Measurements from ENCODE around the gene ZNF778.
"Not testable (repeated sequence)": the region's sequence is repeated elsewhere in the genome, so short reads cannot be mapped to it uniquely, and the experiment has no call there.

The ZNF778 gene

GRCh38 chr16:89257281-89257731 is 39.8 kb downstream of the ZNF778 start:
- DNase-seq (ENCODE audit: low spot score) = no peak

DNA sequence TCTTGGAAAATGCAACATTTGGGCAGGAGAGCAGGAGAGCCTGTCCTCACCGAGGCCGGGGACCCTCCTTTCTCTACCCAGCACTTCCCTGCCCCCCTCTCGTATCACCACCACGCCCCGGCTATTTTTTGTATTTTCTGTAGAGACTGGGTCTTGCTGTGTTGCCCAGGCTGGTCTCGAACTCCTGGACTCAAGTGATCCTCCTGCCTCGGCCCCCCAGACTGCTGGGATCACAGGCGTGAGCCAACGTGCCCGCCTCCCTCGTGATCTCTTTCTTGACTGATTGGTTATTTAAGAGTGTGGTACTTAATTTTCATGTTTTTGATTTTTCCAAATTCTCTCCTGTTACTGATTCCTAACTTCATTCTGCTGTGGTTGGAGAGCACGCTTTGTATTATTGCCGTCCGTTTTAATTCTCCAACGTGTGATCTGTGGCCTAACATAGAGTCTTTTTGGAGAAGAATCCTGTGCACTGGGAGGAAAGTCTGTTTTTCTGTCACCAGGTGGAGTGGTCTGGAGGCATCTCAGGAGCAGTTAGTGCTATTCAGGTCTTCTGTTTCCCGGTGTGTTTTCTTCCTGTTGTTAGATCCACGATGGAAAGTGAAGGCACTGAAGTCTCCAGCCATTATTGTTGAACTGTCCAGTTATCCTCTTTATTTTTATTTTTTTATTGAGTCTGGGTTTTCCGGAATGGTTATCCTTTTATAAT is 40.4 kb downstream of the ZNF778 start:
- no peak for DNase-seq (ENCODE audit: low spot score)

GRCh38 chr16:89259901-89260300 is 42.4 kb downstream of the ZNF778 start:
- DNase-seq (ENCODE audit: low spot score) = not testable (repeated sequence)

DNA sequence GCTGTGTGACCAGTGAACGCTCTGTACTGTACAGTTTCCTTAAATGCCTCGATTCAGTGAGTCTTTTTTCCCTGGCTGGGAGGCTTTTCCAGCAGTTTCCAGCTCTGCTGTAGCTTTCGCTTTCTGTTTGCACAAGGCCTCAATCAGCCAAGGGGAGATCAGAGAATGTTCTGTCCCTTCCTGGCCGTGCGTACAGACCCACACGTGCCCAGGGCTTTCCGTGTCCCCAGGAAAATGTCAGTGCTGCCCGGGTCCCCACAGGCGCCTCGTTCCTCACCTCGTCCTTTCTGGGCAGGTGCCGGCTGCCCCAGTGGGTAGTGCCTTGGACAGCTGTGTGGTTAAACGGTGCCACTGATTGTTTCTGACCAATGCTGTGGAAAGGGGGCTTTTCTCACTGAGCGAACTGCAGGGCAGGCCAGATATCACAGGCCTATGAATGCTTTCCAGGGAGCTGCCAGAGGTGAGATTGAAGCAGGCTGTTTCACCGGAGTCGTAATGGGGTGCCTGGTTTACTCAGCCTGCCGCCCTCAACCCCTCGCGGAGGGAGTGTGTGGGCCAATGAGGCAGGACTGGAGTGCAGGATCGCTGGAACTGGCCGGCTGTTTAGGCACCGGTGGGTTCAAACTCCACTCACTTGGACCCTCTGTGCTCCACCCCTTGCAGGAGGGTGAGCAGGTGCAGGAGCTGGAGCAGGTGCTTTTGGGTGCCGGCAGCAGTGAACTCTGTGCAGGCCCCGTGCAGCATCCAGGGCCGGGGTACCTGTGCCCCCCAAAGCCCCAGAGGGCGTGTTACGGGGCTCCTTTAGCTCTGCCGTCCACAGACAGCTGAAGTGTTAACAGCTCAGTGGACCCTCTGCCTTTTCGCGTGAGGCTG is 44.4 kb downstream of the ZNF778 start:
- DNase-seq (ENCODE audit: low spot score) = no peak

GRCh38 chr16:89264800-89265550 is 47.5 kb downstream of the ZNF778 start:
- no peak for DNase-seq (ENCODE audit: low spot score)

GRCh38 chr16:89265647-89266046 is 48.1 kb downstream of the ZNF778 start:
- DNase-seq (ENCODE audit: low spot score) = no peak

- DNase-seq (ENCODE audit: low spot score) = no peak
These were observed 49.1 kb downstream of the ZNF778 start for GRCh38 chr16:89266521-89267134.

GRCh38 chr16:89267746-89268145 is 50.2 kb downstream of the ZNF778 start:
- not testable (repeated sequence) for DNase-seq (ENCODE audit: low spot score)

DNA sequence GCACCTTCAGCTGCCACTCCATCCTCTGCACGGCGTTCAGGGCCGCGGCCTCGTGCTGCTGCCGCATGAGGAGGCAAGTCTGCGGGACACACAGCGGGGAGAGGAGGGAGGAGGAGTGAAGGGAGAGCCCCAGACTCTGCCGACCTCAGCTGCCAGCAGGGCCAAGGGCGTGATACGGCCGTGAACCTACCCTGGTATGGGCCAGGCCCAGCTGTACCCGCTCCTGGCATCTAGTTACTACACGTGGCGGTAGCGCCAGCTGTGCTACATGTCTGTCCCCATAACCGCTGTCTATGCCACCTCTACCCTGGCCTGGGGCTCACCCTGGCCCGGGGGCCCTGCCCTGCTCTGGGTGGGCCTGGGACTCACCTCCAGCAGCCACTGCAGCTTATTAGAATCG is 51.1 kb downstream of the ZNF778 start:
- no peak for DNase-seq (ENCODE audit: low spot score)

GRCh38 chr16:89268987-89269735 is 51.7 kb downstream of the ZNF778 start:
- no peak for DNase-seq (ENCODE audit: low spot score)

GRCh38 chr16:89269805-89270665 is 52.5 kb downstream of the ZNF778 start:
- no peak for DNase-seq (ENCODE audit: low spot score)

- no peak for DNase-seq (ENCODE audit: low spot score)
These were observed 53.3 kb downstream of the ZNF778 start for GRCh38 chr16:89270666-89271345.

DNA sequence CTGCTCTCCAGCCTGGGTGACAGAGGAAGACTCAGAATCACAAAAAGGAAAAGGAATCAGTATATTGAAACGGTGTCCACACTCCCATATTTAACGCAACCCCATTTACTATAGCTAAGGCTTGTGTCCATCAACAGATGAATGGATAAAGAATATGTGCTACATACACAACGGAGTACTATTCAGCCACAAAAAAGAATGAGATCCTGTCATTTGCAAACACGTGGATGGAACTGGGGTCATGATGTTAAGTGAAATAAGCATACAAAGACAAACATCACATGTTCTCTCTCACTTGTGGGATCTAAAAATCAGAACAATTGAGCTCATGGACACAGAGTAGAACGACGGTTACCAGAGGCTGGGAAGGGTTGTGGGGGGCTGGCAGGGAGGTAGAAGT is 55.1 kb downstream of the ZNF778 start:
- DNase-seq (ENCODE audit: low spot score) = no peak

GRCh38 chr16:89273741-89274472 is 56.4 kb downstream of the ZNF778 start:
- no peak for DNase-seq (ENCODE audit: low spot score)

DNA sequence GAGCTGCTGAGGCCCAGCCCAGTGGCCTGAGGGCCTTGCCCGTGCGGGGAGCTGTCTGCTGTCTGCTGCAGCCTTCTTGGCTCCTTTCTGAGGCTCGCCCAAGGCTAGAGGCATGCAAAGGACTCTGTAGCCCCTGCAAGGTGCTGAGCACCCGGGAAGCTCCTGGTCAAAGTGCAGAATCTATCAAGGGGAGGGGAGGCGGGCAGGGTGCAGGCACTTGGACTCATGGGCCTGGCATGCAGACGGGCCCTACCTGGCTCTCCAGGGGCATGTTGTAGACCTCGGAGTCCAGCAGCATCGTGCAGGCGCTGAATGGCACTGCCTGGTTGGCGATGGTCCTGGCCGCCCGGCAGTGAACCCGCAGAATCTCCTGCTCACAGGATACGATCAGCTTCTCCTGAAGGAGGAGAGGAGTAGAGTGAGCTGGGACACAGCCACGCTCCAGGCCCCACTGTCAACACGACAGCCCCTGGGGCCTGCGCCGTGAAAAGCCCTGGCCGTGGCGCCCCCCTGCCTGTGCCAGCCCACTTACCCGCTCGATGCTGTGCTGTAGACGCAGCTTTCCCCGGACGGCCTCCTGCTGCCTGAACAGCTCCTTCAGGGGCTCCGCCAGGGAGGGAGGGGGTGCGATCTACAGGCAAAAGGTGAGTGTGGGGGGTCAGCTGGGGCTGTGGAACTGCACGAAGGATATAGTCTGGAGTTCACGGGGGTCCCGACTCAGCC is 57.2 kb downstream of the ZNF778 start:
- DNase-seq (ENCODE audit: low spot score) = no peak

DNA sequence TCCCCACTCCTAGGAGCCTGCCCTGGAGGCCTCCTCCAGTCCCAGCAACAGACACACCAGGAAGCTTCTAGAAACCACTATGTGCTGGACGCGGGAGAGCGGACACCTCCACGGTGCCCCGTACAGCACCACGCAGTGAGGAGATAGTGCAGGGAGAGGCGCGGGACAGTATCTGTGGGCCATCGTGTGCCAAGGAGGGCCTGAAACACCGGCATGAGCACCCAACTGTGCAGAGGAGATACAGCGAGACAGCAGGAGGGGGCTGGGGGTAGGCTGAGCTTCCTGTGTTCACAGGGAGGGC is 57.7 kb downstream of the ZNF778 start:
- no peak for DNase-seq (ENCODE audit: low spot score)

- no peak for DNase-seq (ENCODE audit: low spot score)
These were observed 58.6 kb downstream of the ZNF778 start for GRCh38 chr16:89275837-89276720.

DNA sequence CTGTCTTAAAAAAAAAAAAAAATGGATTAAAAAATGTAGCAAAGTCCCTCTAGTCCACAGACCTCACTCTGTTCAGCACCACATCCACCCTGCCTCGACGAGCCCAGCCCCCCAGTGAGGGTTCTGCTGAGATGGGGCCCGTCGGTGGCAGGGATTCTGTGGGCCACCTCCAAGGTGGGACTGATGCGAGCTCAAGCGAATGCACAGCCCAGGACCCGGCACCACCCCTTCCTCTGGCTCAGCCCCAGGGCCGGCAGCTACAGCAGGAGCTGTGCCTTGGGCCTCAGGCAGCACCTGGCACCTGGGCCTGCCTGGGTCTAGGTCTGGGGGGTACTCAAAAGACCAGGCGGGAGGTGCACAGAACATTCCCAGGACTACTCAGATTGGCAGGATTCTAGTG is 59.5 kb downstream of the ZNF778 start:
- DNase-seq (ENCODE audit: low spot score) = no peak
